ENCODE data around the gene PLA2G4B.

Gene PLA2G4B

DNA sequence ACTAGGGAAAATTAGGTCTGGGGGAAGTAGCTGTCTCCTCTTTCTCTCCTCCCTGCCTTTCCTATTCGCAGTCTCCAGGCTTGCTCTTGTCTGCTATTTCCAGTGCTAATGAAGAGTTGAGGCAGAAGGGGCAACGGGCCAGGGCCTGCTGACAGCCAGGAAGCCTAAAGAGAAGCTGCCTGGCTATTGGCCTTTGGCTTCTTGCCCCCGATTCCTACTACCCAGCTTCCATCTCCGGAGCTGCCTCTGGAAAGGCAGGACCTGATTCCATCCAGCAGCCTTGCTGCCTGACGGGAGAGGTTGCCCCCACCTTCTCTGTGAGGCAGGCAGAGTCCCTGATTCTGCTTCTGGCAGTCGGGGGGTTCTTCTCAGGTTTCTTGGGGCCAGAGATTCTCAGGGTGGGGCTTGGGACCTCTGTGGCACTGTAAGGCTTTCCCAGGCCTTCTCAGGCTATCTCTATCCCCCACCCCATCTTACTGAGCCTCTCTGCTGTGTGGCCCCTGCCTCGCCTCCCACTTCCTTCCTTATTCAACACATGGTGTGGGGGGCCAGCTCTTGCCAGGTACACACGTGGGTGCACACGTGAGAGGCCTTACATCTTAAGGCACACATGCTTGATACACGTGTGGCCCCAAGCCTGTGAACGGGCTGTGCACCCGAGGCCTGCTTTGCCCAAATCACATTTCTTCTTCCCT, 29.0 kb upstream of the PLA2G4B start:
- DNase-seq, result no peak

DNA sequence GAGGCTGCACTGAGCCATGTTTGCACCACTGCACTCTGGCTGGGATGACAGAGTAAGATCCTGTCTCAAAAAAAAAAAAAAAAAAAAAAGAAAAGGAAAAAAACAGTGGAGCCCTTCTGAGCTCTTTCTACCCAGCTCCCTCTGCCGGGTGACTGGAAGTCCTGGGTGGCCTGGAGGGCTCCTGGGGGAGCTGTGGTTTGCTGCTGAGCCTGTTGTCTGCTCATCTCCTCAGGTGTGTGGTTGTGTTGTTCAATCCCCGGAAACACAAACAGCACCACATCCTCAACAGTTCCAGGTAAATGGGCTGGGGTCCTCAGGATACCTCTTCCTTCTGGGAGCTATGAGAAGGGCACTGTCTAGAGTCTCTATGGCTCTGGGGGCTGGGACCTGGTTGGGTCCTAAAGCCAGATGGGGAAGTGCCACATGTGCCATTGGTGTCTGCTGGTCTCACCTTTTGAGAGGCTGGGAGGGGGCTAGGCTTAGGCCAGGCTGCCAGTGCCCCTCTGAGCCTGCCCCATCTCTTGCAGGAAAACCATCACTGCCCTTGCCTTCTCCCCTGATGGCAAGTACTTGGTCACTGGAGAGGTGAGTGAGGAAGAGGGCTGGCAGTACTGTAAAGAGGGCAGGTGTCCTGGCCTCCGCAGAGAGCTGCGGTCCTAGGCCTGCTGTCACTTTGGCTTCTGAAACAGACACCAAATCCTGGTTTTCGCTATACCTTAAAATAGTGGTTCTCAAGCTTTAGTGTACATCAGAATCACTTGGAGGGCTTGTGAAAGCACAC, 27.8 kb upstream of the PLA2G4B start:
- no peak for DNase-seq

DNA sequence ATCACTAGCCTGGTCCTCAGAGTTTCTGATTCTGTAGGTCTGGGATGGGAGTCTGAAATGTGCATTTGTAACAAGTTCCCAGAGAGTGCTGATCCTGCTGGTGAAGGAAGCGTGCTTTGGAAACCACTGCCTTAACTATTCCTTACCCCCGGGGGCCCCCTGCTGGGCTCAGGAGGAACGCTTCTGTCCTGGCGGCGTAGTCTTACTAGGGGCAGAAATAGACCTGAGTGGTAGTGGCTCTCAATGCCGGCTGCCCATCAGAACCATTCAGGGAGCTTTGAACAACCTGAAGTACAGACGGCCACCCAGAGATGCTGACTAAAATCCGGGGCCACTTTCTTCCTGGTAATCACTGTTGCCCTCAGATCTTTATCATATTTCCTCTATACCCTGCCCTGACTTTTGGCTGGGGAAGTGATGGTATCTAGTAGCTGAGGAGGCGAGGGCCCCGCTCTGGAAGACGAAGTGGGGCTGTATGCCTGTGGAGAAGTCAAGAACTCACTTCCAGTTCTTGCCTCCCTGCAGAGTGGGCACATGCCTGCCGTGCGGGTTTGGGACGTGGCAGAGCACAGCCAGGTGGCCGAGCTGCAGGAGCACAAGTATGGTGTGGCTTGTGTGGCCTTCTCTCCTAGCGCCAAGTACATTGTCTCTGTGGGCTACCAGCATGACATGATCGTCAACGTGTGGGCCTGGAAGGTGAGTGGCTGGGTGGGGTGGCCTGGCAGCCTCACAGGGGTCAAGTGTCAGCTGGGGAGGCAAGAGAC, 27.0 kb upstream of the PLA2G4B start:
- DNase-seq, result peak; percentile 36

DNA sequence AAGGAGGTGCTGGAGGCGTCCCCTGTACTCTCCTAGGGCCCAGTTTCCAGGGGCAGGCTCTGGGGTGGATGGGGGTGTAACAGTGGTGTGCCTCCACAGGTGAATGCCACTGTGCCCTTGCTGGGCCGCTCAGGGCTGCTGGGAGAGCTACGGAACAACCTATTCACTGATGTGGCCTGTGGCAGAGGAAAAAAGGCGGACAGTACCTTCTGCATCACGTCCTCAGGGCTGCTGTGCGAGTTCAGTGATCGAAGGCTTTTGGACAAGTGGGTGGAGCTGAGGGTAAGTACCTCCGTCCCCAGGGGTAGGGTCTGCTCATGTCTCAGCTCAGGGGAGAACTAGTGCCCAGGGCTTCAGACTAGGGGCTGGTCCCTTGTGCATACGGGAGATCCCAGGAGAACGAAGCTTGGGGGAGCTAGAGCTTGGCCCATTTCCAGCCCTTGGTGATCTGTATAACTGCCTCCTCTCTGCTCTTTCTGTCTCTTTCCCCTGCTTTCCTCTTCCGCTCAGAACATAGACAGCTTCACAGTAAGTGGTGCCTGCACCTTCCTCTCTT, 25.7 kb upstream of the PLA2G4B start:
- DNase-seq, result no peak

DNA sequence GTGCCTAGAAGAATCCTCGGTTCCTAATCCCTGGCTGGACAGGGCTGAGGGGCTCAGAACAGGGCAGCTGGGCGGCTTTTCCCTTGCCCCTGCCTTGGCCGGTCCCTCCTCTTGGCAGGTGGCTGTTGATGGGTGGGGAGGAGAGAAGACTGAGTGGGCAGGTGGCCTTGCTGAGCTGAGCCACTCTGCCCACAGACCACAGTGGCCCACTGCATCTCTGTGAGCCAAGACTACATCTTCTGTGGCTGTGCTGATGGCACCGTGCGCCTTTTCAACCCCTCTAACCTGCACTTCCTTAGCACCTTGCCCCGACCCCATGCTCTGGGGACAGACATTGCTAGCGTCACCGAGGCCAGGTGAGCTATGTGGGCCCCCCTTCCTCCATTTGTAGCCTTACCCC, 25.2 kb upstream of the PLA2G4B start:
- no peak for DNase-seq

DNA sequence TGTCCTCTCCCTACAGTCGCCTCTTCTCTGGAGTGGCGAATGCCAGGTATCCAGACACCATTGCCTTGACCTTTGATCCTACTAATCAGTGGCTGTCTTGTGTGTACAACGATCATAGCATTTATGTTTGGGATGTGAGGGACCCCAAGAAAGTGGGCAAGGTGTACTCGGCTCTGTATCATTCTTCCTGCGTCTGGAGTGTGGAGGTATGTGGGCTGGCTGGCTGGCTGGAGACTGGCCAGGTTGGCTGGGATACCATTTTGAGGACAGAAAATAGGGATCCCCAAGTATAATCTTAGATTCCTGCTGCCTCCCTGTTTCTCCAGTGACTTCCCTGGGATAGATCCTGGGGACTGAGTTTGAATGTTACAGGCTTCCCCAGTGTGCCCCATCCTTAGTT, 24.1 kb upstream of the PLA2G4B start:
- DNase-seq, result no peak

DNA sequence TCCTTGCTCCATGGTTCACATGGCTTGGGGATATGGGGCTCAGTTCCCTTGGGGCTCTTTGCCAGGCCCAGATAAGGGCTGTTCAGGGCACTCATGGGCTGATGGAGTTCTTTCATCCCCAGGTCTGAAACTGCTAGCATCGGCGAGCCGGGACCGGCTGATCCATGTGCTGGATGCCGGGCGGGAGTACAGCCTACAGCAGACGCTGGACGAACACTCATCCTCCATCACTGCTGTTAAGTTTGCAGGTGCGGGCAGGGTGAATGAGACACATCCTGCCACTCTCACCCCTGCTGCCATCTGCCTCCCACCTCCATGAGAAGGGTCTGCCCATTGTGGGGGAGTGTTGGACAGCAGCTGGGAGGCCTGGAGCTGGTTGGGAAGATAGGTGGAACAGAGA, 21.9 kb upstream of the PLA2G4B start:
- no peak for DNase-seq

DNA sequence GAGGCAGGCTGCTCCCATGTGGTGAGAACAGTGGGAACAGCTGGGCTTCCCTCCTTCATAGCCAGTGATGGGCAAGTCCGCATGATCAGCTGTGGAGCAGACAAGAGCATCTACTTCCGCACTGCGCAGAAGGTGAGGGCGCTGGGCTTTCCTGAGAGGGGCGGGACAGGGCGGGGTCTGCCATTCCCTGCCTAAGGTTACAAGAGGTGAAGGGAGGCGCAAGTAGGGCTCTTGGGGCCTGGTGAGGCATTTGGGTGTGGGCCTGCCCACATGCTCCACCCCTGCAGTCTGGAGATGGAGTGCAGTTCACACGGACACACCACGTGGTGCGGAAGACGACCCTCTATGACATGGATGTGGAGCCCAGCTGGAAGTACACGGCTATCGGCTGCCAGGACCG, 21.3 kb upstream of the PLA2G4B start:
- DNase-seq, result no peak

DNA sequence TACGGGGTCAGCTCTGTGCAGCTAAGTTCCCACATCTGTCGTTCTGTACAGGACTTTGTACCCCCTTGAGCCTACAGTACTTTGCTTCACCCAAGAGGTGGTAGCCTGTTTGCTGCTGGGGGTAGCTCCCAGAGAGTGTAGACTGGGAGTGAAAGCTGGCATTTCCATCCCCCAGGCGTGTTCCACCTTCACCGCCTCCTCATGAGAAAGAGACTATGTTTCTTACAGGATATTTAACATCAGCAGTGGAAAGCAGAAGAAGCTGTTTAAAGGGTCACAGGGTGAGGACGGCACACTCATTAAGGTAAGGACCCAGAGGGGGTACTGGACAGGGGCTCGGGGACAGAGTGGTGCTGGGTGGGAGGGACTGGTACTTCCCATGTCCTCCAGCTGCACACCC, 20.9 kb upstream of the PLA2G4B start:
- DNase-seq, result no peak

DNA sequence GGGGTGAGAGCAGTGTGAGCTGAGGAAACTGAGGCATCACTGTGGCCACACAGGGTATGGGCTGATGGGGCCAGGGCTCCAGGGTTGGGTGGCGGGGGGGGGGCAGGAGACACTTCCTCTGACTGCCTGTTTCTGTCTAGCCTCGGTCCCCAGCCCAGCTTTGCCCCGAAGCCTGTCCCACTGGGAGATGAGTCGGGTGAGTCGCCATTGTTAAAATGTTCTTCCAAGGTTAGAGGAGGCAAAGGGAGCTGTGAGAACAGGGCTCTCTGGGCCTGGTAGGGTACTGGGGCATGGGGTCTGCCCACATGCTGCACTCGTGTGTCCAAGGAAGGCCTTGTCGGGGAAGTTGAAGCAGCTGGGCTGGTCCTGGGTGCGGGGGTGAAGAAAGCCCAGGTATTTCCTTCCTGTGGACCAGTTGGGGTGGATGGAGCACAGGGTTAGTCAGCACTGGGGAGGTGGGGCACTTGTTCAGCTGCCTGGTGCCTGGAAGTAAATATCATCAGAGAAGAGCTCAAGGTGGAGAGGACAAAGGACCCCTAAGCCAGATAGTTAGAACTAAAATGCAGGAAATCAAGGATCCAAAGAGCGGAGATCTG, 19.1 kb upstream of the PLA2G4B start:
- no peak for DNase-seq

DNA sequence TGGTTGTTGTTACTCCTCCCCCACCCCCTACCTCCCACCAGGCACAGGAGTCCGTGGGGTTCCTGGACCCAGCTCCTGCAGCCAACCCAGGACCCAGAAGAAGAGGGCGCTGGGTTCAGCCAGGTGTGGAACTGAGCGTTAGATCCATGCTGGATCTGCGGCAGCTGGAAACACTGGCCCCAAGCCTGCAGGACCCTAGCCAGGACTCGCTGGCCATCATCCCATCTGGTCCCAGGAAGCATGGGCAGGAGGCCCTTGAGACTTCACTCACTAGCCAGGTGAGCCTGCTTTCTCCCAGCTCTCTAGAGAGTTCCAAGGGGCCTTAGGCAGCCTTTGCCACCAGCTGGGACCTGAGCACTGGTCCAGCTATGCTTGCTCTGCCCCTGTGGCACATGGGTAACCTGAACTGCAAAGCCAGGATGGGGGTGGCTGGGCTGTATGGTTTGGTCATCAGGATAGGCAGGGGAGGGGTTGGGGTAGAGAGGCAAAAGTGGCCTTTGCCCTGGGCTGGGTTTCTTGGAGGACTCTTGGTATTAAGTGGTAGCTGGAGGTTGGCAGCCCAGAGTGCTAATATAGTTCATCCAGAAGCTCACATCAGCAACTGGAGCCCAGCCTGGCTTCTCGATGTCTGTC, 17.7 kb upstream of the PLA2G4B start:
- no peak for DNase-seq

DNA sequence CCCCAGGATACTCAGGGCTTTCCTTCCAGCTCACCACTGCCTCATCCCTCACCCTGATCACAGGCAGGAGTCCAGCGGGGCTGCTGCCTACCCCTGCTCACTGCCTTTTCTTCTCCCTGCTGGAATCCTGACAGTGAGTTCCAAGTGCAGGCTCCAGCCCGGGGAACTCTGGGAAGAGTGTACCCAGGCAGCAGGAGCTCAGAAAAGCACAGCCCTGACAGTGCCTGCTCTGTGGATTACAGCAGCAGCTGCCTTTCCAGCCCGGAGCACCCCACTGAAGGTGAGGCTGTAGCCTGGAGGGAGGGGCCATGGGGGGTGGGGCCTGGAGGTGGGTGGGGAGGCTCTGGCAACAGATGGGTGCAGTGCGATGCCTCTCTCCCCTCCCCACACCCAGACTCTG, 16.8 kb upstream of the PLA2G4B start:
- DNase-seq, result no peak

DNA sequence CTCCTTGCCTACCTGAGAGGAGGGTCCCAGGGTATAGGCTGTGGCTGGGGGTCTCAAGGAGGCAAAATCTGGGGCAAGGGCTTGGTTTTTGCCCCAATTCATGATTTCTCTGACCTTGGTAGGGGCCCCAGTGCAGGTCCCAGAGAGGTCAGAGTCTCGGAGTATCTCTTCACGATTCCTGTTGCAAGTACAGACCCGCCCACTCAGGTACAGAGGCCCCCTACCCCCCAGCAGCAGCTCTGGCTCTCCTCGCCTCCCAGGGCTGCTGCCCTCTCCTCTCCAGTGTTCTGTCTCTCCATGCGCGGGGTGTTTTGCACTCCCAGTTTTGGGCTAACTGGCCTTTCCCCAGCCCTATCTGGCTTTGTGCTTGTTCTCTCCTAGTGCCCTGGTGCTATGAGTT, 16.2 kb upstream of the PLA2G4B start:
- DNase-seq, result no peak

DNA sequence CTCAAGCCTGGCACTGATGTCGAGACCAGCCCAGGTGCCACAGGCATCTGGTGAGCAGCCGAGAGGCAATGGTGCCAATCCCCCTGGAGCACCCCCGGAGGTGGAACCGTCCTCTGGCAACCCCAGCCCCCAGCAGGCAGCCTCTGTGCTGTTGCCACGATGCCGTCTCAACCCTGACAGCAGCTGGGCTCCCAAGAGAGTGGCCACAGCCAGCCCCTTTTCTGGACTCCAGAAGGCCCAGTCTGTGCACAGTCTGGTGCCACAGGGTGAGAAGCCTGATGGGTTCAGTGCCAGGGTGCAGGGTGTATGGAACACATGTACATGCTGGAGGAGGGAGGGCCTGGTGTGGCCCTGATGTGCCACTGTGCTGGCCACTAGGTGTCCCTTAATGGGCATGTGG, 15.7 kb upstream of the PLA2G4B start:
- no peak for DNase-seq

DNA sequence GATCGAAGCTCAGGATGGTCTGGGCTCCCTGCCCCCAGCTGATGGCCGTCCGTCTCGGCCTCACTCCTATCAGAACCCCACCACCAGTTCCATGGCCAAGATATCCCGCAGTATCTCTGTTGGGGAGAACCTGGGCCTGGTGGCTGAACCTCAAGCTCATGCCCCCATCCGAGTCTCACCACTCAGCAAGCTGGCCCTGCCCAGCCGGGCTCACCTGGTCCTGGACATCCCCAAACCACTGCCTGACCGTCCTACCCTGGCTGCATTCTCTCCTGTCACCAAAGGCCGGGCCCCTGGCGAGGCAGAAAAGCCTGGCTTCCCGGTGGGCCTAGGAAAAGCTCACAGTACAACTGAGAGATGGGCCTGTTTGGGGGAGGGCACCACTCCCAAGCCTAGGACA, 15.1 kb upstream of the PLA2G4B start:
- no peak for DNase-seq

DNA sequence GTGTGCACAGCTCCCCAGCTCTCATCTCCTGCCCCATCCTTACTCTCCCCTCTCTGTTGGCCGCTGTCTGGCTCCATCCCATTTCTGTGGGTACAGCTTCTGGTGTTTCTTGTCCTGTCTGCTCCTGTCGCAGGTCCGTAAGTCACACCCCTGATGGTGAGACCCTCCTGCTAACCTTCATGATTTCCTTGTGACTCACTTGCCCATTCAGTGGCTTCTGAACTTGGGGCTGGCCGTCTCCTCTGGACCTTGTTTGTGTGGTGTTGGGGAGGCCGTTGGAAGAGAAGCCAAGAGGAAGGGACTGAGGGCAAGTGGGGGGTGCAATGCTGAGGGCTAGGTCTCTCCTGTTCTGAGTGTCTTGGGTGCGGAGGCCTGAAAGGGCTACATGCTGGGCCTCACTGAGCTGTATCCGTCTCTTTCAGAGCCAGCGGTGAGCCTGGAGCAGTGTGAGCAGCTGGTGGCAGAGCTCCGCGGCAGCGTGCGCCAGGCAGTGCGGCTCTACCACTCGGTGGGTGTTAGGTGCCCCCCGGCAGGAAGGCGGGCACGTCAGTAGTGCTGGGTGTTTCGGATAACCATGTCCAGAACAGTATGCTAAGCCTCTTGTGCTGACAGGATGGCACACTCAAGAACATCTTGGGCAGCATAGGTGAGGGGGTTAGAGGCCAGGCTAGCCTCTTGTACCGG, 14.4 kb upstream of the PLA2G4B start:
- no peak for DNase-seq

DNA sequence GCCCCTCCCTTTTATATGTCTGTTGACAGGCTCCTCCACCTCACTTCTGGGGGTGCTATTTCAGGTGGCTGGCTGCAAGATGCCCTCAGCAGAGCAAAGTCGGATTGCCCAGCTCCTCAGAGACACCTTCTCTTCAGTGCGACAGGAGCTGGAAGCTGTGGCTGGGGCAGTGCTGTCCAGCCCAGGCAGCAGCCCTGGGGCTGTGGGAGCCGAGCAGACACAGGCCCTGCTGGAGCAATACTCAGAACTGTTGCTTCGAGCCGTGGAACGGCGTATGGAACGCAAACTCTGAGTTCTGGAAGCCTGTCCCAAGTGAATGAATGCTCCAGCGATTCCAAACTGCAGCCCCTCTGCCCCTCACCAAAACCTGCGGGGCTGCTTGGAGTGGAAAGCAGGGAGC, 13.5 kb upstream of the PLA2G4B start:
- DNase-seq, result no peak

DNA sequence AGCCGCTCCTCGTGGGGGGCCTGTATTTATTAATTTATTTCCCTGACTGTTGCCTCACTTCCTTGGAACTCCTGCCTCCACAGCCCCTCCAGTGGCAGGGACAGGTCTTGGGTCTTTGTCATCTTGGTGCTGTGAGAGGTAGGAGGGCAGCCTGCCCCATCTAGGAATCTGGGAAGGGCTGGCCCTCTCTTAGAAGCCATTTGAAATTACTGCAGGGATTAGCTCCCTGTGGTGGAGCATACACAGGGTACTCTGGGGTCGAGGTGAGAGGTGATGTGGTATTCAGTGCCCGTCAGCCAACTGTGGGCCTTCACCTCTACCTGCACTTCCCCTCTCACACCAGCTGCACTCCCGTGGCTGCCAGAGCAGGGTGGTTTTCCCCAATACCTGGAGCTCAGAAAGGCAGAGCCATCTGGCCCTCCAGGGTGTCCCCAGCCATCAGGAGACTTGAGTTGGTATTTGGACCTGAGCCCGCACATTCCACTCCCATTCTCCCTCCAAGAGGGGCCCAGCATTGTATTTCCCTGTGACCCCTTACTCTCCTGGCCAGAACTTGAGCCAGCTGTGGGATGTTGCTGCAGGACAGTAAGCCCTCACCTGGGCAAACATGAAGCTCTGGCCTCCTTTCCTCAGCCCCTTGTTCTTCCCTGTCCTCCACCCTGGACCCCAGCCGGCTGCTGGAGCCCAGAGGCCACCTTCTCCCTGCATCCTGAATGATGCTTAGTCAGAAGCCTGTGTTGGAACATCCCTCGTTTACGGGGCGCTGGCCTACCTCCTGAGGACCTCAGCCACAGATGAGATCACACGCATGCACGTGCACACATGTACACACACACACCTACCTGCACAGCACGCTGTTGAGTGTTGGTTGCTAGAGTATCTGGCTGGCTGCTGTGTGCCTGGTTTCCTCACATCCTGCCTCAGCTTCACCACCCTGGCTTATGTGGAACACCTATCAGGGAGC, 12.8 kb upstream of the PLA2G4B start:
- no peak for DNase-seq

DNA sequence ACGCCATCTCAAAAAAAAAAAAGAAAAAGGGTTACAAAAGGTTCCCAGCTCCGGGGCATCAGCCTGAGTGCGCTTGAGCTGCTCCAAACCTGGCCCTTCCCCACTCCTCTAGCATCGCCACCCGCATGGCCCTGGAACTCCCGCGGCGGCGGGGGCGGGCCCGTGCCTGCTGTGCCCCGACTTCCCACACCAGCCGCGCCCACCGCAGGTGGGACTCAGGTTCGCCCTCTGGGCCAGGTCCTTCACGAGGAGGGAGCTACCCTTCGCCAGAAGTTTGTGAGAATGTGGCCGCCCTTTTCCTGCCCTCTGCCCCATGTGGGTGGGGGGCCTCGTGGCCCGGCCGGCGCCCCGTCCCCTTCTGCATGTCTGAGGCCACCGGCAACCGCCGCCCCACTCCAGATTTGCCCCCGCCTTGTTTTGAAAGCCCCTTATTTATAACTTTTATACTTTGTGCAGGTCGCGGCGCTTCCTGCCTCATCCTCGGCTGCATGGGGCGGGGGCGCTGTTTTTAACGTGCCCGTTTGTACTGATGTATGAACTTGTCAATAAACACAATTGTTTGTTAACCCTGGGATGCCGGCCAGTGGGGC, 11.3 kb upstream of the PLA2G4B start:
- no peak for DNase-seq
